Measurements from ENCODE around the gene FAM180B. TPM values are rescaled to one million over a fixed set of nuclear protein-coding genes. Genes with fewer than 3 reads are reported as not detected.

FAM180B gene
- total RNA-seq, 1 experiment from 2014 or later, result not detected

DNA sequence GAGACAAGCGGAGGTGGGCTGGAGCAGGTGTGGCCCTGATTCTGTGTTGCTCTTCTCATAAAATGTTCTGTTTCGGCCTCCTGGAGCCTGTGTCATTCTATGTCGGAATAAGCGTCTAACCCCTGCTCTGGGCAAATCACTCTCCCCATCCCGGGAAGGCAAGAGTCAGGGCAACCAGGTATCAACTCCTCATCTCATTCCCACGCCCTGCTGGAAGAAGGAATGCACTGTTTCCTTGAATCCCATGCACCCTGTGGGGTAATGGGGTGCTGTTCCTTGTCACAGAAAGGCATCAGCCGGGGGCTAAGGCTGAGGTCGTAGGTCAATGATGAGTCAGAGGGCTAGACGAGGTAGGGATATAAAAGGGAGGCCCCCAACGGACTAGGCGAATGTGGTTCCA, 2.6 kb downstream of the FAM180B start:
- Histone ChIP-seq H3K4me3 (no peak overlapping the region), H3K27me3 (peaks cover 11% of the 10 kb centered on the region), H3K9me3 (no peaks in the 10 kb centered on the region), H3K36me3 (no peaks in the 10 kb centered on the region; the same call in 1 of the 2 replicates)
- no peak for DNase-seq

DNA sequence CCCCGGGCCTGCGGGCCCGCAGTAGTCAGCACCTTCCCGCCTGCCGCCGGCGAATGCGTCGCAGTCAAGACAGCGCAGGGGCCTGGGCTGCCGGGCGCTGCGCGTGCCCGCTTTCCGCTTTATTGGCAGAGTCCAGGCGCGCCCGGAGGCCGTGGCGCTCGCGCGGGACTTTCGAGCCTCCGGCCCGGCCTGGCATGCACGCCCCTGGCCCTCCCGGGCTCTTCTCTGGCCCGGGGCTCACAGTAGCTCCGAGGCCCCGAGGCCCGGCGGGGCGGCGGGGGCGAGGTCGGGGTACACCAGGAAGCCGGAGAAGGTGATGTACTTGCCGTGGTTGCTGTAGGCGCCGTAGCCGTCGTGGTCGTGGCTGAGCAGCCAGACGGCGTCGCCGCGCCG, 3.1 kb downstream of the FAM180B start:
- DNase-seq, result no peak
- peaks cover 11% of the 10 kb centered on the region for H3K27me3 ChIP-seq
- H3K4me3 ChIP-seq, result no peak overlapping the region
- no peaks in the 10 kb centered on the region for H3K9me3 ChIP-seq
- no peaks in the 10 kb centered on the region; the same call in 1 of the 2 replicates for H3K36me3 ChIP-seq

DNA sequence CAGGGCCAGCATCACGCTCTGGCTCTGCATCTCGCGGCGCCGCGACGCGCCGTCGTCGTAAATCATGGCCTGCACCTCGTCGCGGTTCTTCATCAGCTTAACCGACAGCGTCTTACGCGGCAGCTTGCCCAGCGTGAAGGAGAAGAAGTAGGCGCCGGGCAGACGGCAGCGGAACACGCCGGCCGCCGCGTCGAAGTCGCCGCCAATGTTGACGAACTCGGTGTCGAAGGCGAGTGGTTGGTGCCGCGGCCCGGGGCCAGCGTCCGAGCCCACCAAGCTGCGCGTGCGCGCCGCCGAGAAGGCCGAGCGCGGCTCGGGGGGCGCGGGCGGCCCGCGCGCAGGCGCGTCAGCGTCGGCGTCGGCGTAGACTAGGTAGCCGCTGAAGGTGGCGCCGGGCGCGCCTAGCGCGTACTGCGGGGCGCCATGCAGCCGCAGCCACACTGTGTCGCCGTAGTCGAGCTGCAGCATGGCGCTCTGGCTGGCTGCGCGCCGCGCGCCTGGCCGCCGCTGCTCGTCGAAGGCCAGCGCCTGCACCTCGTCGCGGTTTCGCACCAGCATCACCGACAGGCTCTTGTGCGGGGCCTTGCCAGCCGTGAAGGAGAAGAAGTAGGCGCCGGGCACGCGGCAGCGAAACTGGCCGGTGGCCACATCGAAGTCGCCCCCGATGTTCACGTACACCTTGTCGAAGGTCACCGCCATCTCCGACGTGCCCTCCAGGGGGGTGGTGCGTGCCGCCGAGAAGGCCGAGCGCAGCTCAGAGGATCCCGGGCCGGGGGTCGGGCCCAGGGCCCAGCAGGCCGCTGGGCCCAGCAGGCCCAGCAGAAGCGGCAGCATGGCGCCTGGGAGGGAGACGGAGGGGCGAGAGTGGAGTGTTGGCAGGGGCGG, 3.7 kb downstream of the FAM180B start:
- H3K4me3 ChIP-seq, result no peak overlapping the region
- DNase-seq, result no peak
- H3K9me3 ChIP-seq, result no peaks in the 10 kb centered on the region
- peaks cover 11% of the 10 kb centered on the region for H3K27me3 ChIP-seq
- H3K36me3 ChIP-seq, result no peaks in the 10 kb centered on the region

DNA sequence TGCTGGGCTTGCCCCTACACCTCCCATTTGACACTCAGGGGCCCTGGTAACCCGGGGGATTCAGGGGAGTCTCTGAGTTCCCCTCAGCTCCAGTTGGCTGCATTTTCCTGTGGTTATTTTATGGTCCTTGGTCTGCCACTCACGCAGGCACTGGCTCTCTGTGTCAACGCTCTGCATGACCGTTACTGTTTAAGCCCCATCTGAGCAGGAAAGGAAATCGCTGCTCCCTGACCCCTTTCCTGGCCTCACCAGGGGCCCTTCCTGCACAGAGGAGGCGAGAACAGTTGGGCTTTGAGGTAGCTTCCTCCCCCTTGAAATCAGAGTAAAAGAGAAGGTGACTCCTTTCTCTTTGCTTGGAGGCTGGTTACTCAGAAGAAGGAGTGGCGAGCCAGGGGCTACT, 5.3 kb downstream of the FAM180B start:
- Histone ChIP-seq H3K9me3 (no peaks in the 10 kb centered on the region), H3K4me3 (no peak overlapping the region), H3K27me3 (peaks cover 11% of the 10 kb centered on the region), H3K36me3 (no peaks in the 10 kb centered on the region)
- DNase-seq, result no peak

DNA sequence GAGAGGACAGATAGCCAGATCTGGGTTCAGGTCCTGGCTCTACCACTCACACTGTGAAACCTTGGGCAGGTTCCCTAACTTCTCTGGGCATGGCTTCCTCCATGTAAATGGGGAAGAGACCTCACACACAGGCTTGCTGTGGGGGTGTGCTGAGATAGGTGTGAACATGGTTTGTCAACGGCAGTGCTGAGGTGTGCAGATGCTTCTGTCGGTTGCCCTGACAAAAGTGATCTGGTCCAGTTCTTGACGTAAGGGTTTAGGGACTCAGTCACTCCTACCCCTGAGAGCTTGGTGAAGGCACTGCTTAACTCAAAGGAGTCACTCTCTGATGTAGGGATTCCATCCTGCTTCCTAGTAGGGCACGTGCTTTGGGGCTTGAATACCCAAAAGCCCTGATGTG, 5.8 kb downstream of the FAM180B start:
- no peaks in the 10 kb centered on the region for H3K9me3 ChIP-seq
- no peaks in the 10 kb centered on the region for H3K36me3 ChIP-seq
- peaks cover 11% of the 10 kb centered on the region for H3K27me3 ChIP-seq
- H3K4me3 ChIP-seq, result no peak overlapping the region
- DNase-seq, result no peak

DNA sequence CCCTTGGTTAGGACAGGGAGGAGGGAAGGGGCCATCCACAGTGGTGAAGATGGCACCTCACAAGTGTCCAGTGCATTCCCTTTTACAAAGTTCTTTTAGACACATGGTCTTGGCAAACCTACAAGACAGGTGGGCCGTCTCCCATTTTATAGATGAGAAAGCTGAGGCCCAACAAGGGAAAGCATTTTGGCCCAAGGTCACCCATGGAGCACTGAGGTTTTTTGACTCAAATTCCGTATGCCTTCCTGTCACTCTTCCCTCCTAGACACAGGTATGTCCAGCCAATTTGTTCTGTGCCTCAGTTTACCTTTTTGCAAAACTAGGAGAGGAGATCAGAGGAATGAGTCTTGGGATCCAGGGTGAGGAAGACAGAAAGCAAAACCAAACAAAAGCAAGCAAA, 6.5 kb downstream of the FAM180B start:
- Histone ChIP-seq H3K4me3 (no peak overlapping the region), H3K27me3 (peaks cover 11% of the 10 kb centered on the region), H3K36me3 (no peaks in the 10 kb centered on the region), H3K9me3 (no peaks in the 10 kb centered on the region)
- DNase-seq, result no peak

DNA sequence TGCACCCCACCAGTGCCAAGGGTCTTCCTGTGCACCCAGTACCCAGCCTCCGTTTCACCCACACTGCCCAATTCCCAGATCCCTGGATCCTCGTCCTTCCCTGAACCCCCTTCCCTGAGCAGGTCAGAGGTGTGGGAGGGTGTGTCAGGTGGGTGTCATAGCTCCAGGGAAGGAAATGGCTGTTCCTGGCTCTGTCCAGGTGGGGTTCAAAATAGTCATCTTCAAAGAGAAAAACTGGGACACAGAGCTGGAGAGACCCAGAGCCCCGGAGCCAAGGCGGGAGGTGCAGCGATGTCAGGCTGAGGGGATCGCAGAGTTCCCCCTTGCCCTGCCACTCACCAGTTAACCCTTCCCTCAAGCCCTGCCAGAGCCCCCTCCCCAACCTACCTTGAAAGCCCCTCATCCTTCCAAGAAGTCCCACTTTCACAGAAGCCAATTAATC, 7.0 kb downstream of the FAM180B start:
- no peaks in the 10 kb centered on the region for H3K36me3 ChIP-seq
- no peaks in the 10 kb centered on the region for H3K9me3 ChIP-seq
- peaks cover 11% of the 10 kb centered on the region for H3K27me3 ChIP-seq
- no peak overlapping the region for H3K4me3 ChIP-seq
- DNase-seq, result no peak

DNA sequence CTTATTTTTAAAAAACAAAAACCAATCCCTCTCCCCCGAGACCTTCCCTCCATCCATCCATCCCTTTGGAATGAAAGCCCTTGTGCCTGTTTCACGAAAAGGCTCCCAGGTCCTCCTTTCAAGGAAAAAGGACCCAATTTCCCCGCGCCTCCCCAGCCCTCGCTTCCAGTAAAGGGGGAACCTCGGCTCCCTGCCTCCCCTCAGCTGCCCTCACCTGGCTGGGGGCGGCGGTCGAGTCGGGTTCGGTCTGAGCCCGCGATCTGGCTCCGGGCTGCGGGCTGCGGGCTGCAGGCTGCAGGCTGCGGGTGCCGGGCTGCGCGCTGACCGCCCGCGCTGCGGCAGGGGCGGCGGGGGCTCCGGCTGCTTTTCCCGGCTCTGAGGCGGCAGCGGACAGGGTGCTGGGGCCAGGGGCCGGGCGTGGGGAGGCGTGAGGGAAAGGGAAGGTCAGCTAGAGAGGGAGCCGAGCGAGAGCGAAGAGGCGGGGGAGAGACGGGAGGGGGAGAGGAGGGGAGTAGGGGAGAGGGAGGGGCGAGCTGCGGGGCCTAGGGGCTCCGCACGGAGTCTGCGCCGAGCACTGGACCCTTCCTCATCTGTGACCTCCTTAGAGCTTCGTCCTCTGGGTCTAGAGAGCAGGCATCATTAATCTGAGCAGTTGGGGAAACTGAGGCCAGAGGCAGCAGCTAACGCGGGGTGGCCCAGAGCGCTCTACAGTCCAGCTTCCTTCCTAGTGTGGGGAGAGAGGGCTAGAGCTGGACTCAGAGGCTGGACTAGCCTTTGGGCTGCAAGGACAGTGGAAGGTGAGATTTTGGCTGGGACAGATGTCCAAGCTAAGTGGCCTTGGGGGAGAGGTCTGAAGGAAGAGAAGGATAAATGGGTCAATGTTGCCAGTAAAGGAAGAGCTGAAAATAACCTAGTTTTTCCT, 7.7 kb downstream of the FAM180B start, which contains the start of gene C1QTNF4:
Gene C1QTNF4 (minus strand): TSS at position 478 of the 922 bp plus-strand sequence. CDS start 3,601 bp downstream, outside the sequence.
- H3K9me3 ChIP-seq, result no peaks in the 10 kb centered on the region
- no peaks in the 10 kb centered on the region for H3K36me3 ChIP-seq
- H3K4me3 ChIP-seq, result no peak within 1 kb of the TSS
- H3K27me3 ChIP-seq, result peaks cover 11% of the 10 kb centered on the region
- DNase-seq, result no peak

DNA sequence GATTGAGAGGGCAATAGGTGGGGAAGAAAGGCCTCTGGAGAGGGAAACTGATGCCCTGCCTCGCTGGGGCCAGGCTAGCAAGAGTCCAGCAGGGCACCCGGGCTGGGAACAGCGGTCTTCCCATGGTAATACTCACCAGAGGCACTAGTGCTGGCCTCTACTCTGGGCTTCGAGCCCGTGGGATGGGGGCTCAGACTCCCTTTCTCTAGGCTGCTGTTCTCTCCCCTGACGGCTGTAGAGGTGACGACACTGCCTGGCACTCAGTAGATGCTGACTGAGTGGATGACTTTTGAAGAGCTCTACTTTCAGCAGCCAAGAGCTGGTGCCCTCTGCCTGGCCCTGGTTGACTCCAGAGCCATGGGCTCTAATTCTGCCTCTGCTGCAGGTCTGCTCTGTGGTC, 8.6 kb downstream of the FAM180B start:
- H3K27me3 ChIP-seq, result peaks cover 11% of the 10 kb centered on the region

DNA sequence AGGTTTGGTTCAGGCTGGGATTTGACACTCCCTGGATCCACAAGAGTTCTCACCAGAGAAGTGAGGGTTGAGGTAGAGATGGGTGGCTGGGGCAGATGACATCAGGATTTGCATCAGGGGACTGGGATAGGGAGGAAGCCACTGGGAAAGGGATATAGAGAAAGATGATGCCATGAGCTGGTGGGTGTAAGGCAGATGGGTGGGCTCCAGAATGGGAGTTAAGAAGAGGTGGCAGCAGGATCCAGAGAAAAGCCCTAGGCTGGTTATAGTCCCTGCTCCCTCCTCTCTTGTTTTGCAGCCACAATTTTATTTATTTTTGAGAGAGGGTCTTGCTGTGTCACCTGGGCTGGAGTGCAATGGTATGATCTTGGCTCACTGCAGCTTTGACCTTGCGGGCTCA, 9.5 kb downstream of the FAM180B start:
- no peak for DNase-seq
- no peaks in the 10 kb centered on the region for H3K9me3 ChIP-seq
- no peaks in the 10 kb centered on the region for H3K36me3 ChIP-seq
- no peak overlapping the region for H3K4me3 ChIP-seq
- peaks cover 11% of the 10 kb centered on the region for H3K27me3 ChIP-seq

More for the DNA sequence above, 8.6 kb downstream of the FAM180B start:
- DNase-seq, result no peak
- Histone ChIP-seq H3K36me3 (no peaks in the 10 kb centered on the region), H3K9me3 (no peaks in the 10 kb centered on the region), H3K4me3 (no peak overlapping the region)

DNA sequence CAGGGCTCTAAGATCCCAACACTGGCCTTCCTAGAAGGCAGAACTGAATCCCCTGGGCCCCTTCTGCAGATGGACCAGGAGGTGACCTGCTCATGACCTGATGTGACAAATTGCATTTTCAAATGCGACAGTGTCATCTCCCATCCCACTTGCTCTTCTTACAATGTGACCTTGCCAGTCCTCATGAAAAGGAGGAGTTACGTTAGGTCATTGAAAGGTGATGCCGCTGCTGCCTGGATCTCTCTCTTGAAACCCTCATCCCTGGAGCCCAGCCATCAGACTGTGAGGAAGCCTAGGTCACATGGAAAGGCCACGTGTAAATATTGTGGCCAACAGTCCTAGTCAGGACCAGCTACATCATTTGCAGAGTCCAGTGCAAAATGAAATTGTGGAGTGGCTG, 13.4 kb downstream of the FAM180B start:
- Histone ChIP-seq H3K27me3 (no peaks in the 10 kb centered on the region; the same call in 1 of the 2 replicates), H3K9me3 (no peaks in the 10 kb centered on the region), H3K36me3 (no peaks in the 10 kb centered on the region), H3K4me3 (no peak overlapping the region)
- DNase-seq, result no peak

DNA sequence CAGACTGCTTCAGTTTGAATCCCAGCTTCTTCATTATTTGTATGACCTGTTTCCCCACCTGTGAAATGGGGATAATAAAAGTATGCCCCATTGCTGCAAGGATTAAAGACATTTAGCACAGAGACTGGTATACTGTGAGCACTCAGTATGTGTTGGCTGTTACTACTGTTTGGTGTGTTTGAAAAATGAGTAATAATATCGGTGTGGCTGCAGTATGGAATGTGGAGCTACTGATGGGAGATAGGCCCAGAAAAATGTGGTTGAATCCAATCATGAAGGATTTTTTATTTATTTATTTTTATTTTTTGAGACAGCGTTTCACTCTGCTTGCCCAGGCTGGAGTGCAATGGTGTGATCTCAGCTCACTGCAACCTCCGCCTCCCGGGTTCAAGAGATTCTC, 16.8 kb downstream of the FAM180B start:
- Histone ChIP-seq H3K27me3 (no peaks in the 10 kb centered on the region), H3K36me3 (no peaks in the 10 kb centered on the region), H3K4me3 (no peak overlapping the region), H3K9me3 (no peaks in the 10 kb centered on the region)
- DNase-seq, result no peak

DNA sequence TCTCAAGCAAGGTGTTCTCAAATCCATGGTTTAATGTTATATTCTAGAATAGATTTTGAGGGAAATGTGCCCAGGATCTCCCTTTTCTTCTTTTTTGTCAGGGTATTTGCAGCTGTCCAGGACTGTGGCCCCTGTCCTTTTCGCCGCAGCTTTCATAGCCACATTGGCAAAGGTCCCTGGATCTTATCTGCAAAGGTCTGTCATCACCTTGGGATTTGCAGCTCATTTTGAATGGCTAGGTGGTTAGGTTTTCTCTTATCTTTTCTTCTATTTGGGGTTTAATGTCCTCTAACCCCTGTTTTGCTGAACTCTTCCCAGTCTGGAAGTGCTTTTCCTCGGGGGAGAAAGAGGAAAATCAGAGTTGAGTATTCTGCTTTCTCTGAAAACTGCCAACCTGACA, 19.4 kb downstream of the FAM180B start:
- no peak for DNase-seq
- Histone ChIP-seq H3K4me3 (no peak overlapping the region), H3K36me3 (no peaks in the 10 kb centered on the region), H3K9me3 (no peaks in the 10 kb centered on the region), H3K27me3 (no peaks in the 10 kb centered on the region)

DNA sequence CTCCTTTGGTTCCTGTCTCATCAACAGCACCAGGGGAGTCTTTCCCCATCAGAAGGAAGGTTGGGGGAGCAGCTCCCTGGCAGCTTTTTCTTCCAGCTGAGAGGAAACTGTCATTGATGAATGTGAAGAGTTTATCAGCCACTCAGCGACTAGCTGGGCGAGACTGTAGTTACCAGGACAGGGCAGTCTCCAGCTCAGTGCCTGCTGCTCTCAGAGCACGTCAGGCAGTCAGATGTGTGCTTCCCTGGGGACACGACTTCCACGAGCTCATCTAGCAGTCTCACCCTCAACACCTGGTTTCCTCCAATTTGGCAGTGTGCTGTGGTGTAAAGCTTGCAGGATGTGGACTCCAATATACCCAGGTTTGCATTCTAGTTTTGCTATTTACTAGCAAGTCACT, 20.3 kb downstream of the FAM180B start:
- Histone ChIP-seq H3K27me3 (no peaks in the 10 kb centered on the region), H3K9me3 (no peaks in the 10 kb centered on the region), H3K36me3 (no peaks in the 10 kb centered on the region), H3K4me3 (no peak overlapping the region)
- no peak for DNase-seq

DNA sequence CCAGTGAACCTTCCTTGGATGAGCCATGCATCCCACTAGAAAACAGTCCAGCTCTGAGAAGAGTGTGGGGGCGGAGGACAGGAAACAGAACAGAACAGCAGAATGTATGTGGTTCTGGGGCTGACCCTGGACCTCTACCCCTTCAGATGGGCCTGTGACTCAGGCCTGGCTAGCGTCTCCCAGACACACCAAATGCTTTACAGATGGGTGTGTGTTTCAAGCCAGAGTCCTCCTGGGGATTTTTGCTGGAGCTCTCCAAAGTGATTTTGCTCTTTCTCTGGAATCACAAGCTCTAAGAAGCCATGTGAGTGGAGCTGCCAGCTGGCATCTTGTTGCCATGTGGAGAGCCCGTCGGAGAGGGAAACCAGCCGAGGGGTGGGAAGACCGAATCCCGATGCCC, 20.9 kb downstream of the FAM180B start:
- Histone ChIP-seq H3K4me3 (no peak overlapping the region), H3K36me3 (no peaks in the 10 kb centered on the region), H3K27me3 (no peaks in the 10 kb centered on the region), H3K9me3 (no peaks in the 10 kb centered on the region)
- peak; percentile 94 for DNase-seq

DNA sequence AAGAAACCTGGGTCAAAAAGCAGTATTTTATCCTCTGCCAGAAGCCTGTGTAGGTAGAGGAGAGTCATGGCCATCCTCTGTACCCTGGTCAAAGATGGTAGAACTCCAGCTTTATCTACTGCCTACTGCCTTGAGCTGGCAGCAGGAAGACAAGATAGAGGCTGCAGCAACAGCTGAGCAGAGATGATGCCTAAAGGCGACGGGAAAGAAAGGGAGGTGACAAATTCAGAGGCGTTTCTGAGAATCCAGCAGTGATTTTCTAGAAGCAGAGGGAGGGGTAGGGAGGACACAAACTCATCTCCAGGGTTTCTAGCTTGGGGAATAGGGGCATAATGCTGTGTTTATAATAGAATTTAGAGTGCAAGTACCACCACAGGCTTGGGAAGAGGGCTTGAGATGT, 23.2 kb downstream of the FAM180B start:
- Histone ChIP-seq H3K4me3 (no peak overlapping the region), H3K27me3 (no peaks in the 10 kb centered on the region), H3K9me3 (no peaks in the 10 kb centered on the region), H3K36me3 (no peaks in the 10 kb centered on the region)
- DNase-seq, result no peak

DNA sequence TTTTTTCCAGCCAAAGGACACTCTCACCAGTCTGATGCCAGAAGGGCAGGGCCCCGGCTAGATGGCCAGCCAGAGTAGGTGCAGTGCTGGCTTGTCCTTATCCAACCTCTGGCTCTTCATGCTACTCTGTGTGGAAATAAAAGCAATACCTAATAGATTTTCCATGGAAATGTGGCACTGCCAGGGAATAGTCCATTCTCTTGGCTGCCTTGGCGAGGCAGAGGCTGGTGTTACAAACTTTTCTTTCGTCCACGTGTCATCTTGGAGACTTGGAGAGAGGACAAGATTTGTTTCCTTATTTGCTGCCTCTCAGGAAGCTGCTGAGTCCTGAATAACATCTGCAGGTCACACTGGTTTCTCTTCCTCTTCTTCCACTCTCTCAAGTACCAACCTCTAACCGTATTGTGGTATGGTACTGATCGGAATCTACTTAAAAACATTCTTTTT, 24.9 kb downstream of the FAM180B start:
- H3K9me3 ChIP-seq, result no peaks in the 10 kb centered on the region
- H3K27me3 ChIP-seq, result no peaks in the 10 kb centered on the region
- DNase-seq, result no peak

More for the DNA sequence above, 24.9 kb downstream of the FAM180B start:
- no peak overlapping the region for H3K4me3 ChIP-seq
- peaks cover 4% of the 10 kb centered on the region; the same call in 1 of the 2 replicates for H3K36me3 ChIP-seq
